Measurements from ENCODE around the gene MALT1.
"Not testable (repeated sequence)": the region's sequence is repeated elsewhere in the genome, so short reads cannot be mapped to it uniquely, and the experiment has no call there.

MALT1 gene

GRCh38 chr18:58653144-58653722, 18.0 kb upstream of the MALT1 start:
- DNase-seq (ENCODE audit: low spot score), result not testable (repeated sequence)

- no peak for DNase-seq (ENCODE audit: low spot score)
Observed at GRCh38 chr18:58653814-58654509, 17.3 kb upstream of the MALT1 start.

- no peak for DNase-seq (ENCODE audit: low spot score)
Observed at GRCh38 chr18:58654896-58655614, 16.2 kb upstream of the MALT1 start.

- no peak for DNase-seq (ENCODE audit: low spot score)
Observed at GRCh38 chr18:58657081-58657480, 14.2 kb upstream of the MALT1 start.

- no peak for DNase-seq (ENCODE audit: low spot score)
Observed at GRCh38 chr18:58657494-58657893, 13.8 kb upstream of the MALT1 start.

GRCh38 chr18:58659691-58660090, 11.6 kb upstream of the MALT1 start:
- DNase-seq (ENCODE audit: low spot score), result no peak

GRCh38 chr18:58660915-58661314, 10.3 kb upstream of the MALT1 start:
- no peak for DNase-seq (ENCODE audit: low spot score)

GRCh38 chr18:58661423-58661822, 9.8 kb upstream of the MALT1 start:
- peak; percentile 48 for DNase-seq (ENCODE audit: low spot score)

- DNase-seq (ENCODE audit: low spot score), result no peak
Observed at GRCh38 chr18:58662118-58662517, 9.1 kb upstream of the MALT1 start.

- DNase-seq (ENCODE audit: low spot score), result no peak
Observed at GRCh38 chr18:58666176-58666575, 5.1 kb upstream of the MALT1 start.

GRCh38 chr18:58668211-58668610, 3.1 kb upstream of the MALT1 start:
- no peak for DNase-seq (ENCODE audit: low spot score)

- DNase-seq (ENCODE audit: low spot score), result no peak
Observed at GRCh38 chr18:58668897-58669296, 2.4 kb upstream of the MALT1 start.

GRCh38 chr18:58669731-58670378, 1.4 kb upstream of the MALT1 start:
- DNase-seq (ENCODE audit: low spot score), result no peak

GRCh38 chr18:58670404-58671110, 708 bp upstream of the MALT1 start:
- no peak for DNase-seq (ENCODE audit: low spot score)

- peak; percentile 88 for DNase-seq (ENCODE audit: low spot score)
Observed at GRCh38 chr18:58671632-58672564, 633 bp downstream of the MALT1 start.

GRCh38 chr18:58674159-58674558, 2.9 kb downstream of the MALT1 start:
- no peak for DNase-seq (ENCODE audit: low spot score)

GRCh38 chr18:58674863-58675472, 3.7 kb downstream of the MALT1 start:
- DNase-seq (ENCODE audit: low spot score), result no peak

- DNase-seq (ENCODE audit: low spot score), result no peak
Observed at GRCh38 chr18:58676270-58676669, 5.0 kb downstream of the MALT1 start.

GRCh38 chr18:58682429-58683069, 11.3 kb downstream of the MALT1 start:
- DNase-seq (ENCODE audit: low spot score), result no peak

- no peak for DNase-seq (ENCODE audit: low spot score)
Observed at GRCh38 chr18:58687871-58688308, 16.6 kb downstream of the MALT1 start.
